H9 (cell line): ENCODE results near the gene EPHA8. TPM values are rescaled to one million over a fixed set of nuclear protein-coding genes. Genes with fewer than 3 reads are reported as not detected.

Experiments
- DNase-seq: peaks from one replicate; pipeline ENCODE4 v3.0.0-alpha.2; 2017
- H2AFZ ChIP-seq: one replicate; pipeline ENCODE4 v1.6.1; 2013; ENCODE audit warnings: mild to moderate bottlenecking, low read length, control low read depth, moderate library complexity
- H2AK5ac ChIP-seq: 2 replicates; pipeline ENCODE4 v1.6.1; 2013; ENCODE audit warnings: low read length, control low read depth, mixed read lengths; ENCODE audit not compliant: insufficient read length
- H2BK120ac ChIP-seq: one replicate; pipeline ENCODE4 v1.6.1; 2013; ENCODE audit warnings: low read depth, mild to moderate bottlenecking, low read length, control low read depth, inconsistent platforms; ENCODE audit not compliant: poor library complexity, severe bottlenecking
- H2BK12ac ChIP-seq: 2 replicates; pipeline ENCODE4 v1.6.1; 2013; ENCODE audit warnings: low read length, control low read depth, mixed read lengths, low read depth; ENCODE audit not compliant: insufficient read length
- H2BK15ac ChIP-seq: 2 replicates; pipeline ENCODE4 v1.6.1; 2013; ENCODE audit warnings: low read depth, low read length, control low read depth
- H2BK20ac ChIP-seq: one replicate; pipeline ENCODE4 v1.6.1; 2013; ENCODE audit warnings: low read depth, mild to moderate bottlenecking, low read length, control low read depth, inconsistent platforms; ENCODE audit not compliant: poor library complexity, severe bottlenecking
- H2BK5ac ChIP-seq: 2 replicates; pipeline ENCODE4 v1.6.1; 2013; ENCODE audit warnings: low read length, control low read depth, mixed read lengths; ENCODE audit not compliant: insufficient read length
- H3K14ac ChIP-seq: 2 replicates; pipeline ENCODE4 v1.6.1; 2013; ENCODE audit warnings: low read length, control low read depth; ENCODE audit not compliant: insufficient read depth
- H3K18ac ChIP-seq: 2 replicates; pipeline ENCODE4 v1.6.1; 2013; ENCODE audit warnings: low read depth, mild to moderate bottlenecking, mixed read lengths, low read length, control low read depth; ENCODE audit not compliant: insufficient read length
- H3K23ac ChIP-seq: 2 replicates; pipeline ENCODE4 v1.6.1; 2013; ENCODE audit warnings: low read length, control low read depth, mixed read lengths, low read depth; ENCODE audit not compliant: insufficient read length
- H3K23me2 ChIP-seq: 2 replicates; pipeline ENCODE4 v1.6.1; 2013; ENCODE audit warnings: low read depth, mild to moderate bottlenecking, mixed read lengths, low read length, control low read depth; ENCODE audit not compliant: insufficient read length, poor library complexity, severe bottlenecking
- H3K27ac ChIP-seq: 2 replicates; pipeline ENCODE4 v1.5.1; 2013; ENCODE audit warnings: low read length, control low read depth, mixed read lengths, low read depth; ENCODE audit not compliant: insufficient read length
- H3K27me3 ChIP-seq: 2 replicates; pipeline ENCODE4 v1.6.1; 2013; ENCODE audit warnings: low read length, control low read depth, inconsistent platforms; ENCODE audit not compliant: insufficient read depth
- H3K4ac ChIP-seq: 2 replicates; pipeline ENCODE4 v1.6.1; 2013; ENCODE audit warnings: low read depth, mild to moderate bottlenecking, control low read depth, inconsistent platforms, low read length, moderate library complexity
- H3K4me1 ChIP-seq: 2 replicates; pipeline ENCODE4 v1.6.1; 2013; ENCODE audit warnings: low read length, control low read depth, inconsistent platforms; ENCODE audit not compliant: insufficient read depth
- H3K4me2 ChIP-seq: 2 replicates; pipeline ENCODE4 v1.6.1; 2013; ENCODE audit warnings: low read length, control low read depth, mixed read lengths; ENCODE audit not compliant: insufficient read length, insufficient read depth
- H3K56ac ChIP-seq: 2 replicates; pipeline ENCODE4 v1.6.1; 2013; ENCODE audit warnings: low read depth, mild to moderate bottlenecking, mixed read lengths, low read length, control low read depth; ENCODE audit not compliant: insufficient read length
- H3K79me1 ChIP-seq: 2 replicates; pipeline ENCODE4 v1.6.1; 2013; ENCODE audit warnings: low read depth, mild to moderate bottlenecking, moderate library complexity, low read length, control low read depth, inconsistent platforms; ENCODE audit not compliant: insufficient read depth, poor library complexity, severe bottlenecking
- H3K79me2 ChIP-seq: 2 replicates; pipeline ENCODE4 v1.6.1; 2013; ENCODE audit warnings: low read length, control low read depth, inconsistent platforms; ENCODE audit not compliant: insufficient read depth
- H3K9ac ChIP-seq: 2 replicates; pipeline ENCODE4 v1.6.1; 2013; ENCODE audit warnings: low read length, control low read depth, mixed read lengths; ENCODE audit not compliant: insufficient read length; ENCODE audit errors: extremely low read depth
- H3K9me3 ChIP-seq: one replicate; pipeline ENCODE4 v1.6.1; 2013; ENCODE audit warnings: low read depth, low read length, inconsistent platforms; ENCODE audit not compliant: control insufficient read depth
- H3T11ph ChIP-seq: one replicate; pipeline ENCODE4 v1.6.1; 2013; ENCODE audit warnings: mild to moderate bottlenecking, low read length, control low read depth, inconsistent platforms
- H4K20me1 ChIP-seq: one replicate; pipeline ENCODE4 v1.6.1; 2013; ENCODE audit not compliant: control insufficient read depth, insufficient read length, insufficient read depth
- H4K5ac ChIP-seq: 2 replicates; pipeline ENCODE4 v1.6.1; 2013; ENCODE audit warnings: low read depth, mild to moderate bottlenecking, mixed read lengths, low read length, control low read depth; ENCODE audit not compliant: insufficient read length
- H4K8ac ChIP-seq: replicated peaks from 2 replicates; pipeline ENCODE4 v1.6.1; 2013; ENCODE audit warnings: low read length, control low read depth, mixed read lengths, low read depth; ENCODE audit not compliant: insufficient read length
- H4K91ac ChIP-seq: 2 replicates; pipeline ENCODE4 v1.6.1; 2013; ENCODE audit warnings: low read depth, mild to moderate bottlenecking, moderate library complexity, mixed read lengths, low read length, control low read depth; ENCODE audit not compliant: insufficient read length
- H3K27ac Mint-ChIP-seq, 3 experiments: 2 replicates in 2 of 3; 3 replicates in 1 of 3; pipeline ENCODE4 v1.8.0; 2020 to 2021; ENCODE audit warnings: mixed read lengths in 3 of 3, mild to moderate bottlenecking in 1 of 3, moderate library complexity in 1 of 3
- H3K27me3 Mint-ChIP-seq: 2 replicates; pipeline ENCODE4 v1.8.0; 2021; ENCODE audit warnings: low read depth, mild to moderate bottlenecking, moderate library complexity, mixed read lengths
- H3K36me3 Mint-ChIP-seq, 3 experiments: 2 replicates in 2 of 3; 3 replicates in 1 of 3; pipeline ENCODE4 v1.8.0; 2020 to 2021; ENCODE audit warnings: low read depth in 3 of 3, mixed read lengths in 3 of 3; ENCODE audit not compliant: insufficient read depth in 1 of 3
- H3K4me1 Mint-ChIP-seq, 2 experiments: 2 replicates each; pipeline ENCODE4 v1.8.0; 2020; ENCODE audit warnings: mixed read lengths in 2 of 2
- H3K4me3 Mint-ChIP-seq, 2 experiments: 2 replicates in 1 of 2; 3 replicates in 1 of 2; pipeline ENCODE4 v1.8.0; 2020 to 2021; ENCODE audit warnings: mild to moderate bottlenecking in 2 of 2, mixed read lengths in 2 of 2, moderate library complexity in 1 of 2
- H3K9me3 Mint-ChIP-seq, 2 experiments: 2 replicates in 1 of 2; 3 replicates in 1 of 2; pipeline ENCODE4 v1.8.0; 2020; ENCODE audit warnings: mild to moderate bottlenecking in 2 of 2, mixed read lengths in 2 of 2, moderate library complexity in 1 of 2
- WGBS: extraction: QIAGEN DNeasy Blood & Tissue Kit; methylation state at CpG from one replicate; pipeline ENCODE4 v1.1.7; 2013; ENCODE audit warnings: missing lambda C conversion rate, low lambda C conversion rate, mixed read lengths; ENCODE audit not compliant: insufficient read length; ENCODE audit errors: extremely low coverage; 5-methylcytosine and 5-hydroxymethylcytosine counted together
- total RNA-seq: library from RNA; stranded (reverse); gene quantifications from 2 replicates; pipeline ENCODE4 v1.2.1, GENCODE V29; 2021
- TF ChIP-seq, protein P1 (sequence below): fragments of 200-600 bp; sonication (generic); conservative IDR thresholded peaks from 3 replicates; pipeline ENCODE4 v1.8.0; 2021; ENCODE audit warnings: antibody characterized with exemption, mild to moderate bottlenecking

EPHA8 gene
- total RNA-seq, 1 experiment from 2014 or later: 3.4 TPM

DNA sequence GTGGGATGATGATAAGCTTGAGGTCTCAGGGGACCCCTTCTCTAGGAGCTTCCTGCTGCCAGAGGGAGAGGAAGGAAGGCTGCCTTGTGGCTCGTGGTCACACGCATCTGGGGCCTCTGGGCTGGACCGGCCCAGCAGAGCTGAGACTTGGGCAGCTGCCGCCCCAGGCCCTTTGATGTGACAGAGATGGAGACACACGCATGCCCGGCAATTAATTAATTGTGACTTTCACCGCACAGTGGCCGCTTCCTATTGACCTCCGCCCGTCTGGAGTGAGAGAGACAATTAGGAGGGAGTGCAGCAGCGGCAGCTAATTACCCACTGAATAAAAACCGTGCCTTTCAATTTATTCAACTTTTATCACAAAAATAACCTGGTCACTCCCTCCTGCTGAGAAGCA, 56.5 kb downstream of the EPHA8 start:
- H3K27me3 ChIP-seq: no peaks in the 10 kb centered on the region
- H3K79me2 ChIP-seq: no peaks in the 10 kb centered on the region
- Mint-ChIP-seq H3K9me3 (no peaks in the 10 kb centered on the region; a peak in 1 of 5 replicates), H3K36me3 (no peaks in the 10 kb centered on the region), H3K27ac (no peak overlapping the region), H3K4me1 (peaks cover 4 to 18% of the 10 kb centered on the region in 2 experiments; a peak in 3 of 4 replicates), H3K4me3 (no peak overlapping the region), H3K27me3 (peaks cover 17% of the 10 kb centered on the region)
- H3K23ac ChIP-seq: no peak overlapping the region
- H2BK5ac ChIP-seq: no peak overlapping the region
- H4K5ac ChIP-seq: no peak overlapping the region
- H3K23me2 ChIP-seq: no peaks in the 10 kb centered on the region
- no peak overlapping the region for H3K56ac ChIP-seq
- no peaks in the 10 kb centered on the region for H4K20me1 ChIP-seq
- H3K27ac ChIP-seq: no peak overlapping the region
- H3K14ac ChIP-seq: no peak overlapping the region
- H3K4me1 ChIP-seq: no peaks in the 10 kb centered on the region; the same call in 1 of the 2 replicates
- H3K79me1 ChIP-seq: no peaks in the 10 kb centered on the region
- H4K91ac ChIP-seq: no peak overlapping the region
- DNase-seq: no peak
- H3K9me3 ChIP-seq: no peaks in the 10 kb centered on the region
- no peak overlapping the region for H3K4ac ChIP-seq
- TF ChIP-seq, protein P1, sequence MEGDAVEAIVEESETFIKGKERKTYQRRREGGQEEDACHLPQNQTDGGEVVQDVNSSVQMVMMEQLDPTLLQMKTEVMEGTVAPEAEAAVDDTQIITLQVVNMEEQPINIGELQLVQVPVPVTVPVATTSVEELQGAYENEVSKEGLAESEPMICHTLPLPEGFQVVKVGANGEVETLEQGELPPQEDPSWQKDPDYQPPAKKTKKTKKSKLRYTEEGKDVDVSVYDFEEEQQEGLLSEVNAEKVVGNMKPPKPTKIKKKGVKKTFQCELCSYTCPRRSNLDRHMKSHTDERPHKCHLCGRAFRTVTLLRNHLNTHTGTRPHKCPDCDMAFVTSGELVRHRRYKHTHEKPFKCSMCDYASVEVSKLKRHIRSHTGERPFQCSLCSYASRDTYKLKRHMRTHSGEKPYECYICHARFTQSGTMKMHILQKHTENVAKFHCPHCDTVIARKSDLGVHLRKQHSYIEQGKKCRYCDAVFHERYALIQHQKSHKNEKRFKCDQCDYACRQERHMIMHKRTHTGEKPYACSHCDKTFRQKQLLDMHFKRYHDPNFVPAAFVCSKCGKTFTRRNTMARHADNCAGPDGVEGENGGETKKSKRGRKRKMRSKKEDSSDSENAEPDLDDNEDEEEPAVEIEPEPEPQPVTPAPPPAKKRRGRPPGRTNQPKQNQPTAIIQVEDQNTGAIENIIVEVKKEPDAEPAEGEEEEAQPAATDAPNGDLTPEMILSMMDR: no peak
- no peak overlapping the region for H3T11ph ChIP-seq
- H3K18ac ChIP-seq: no peak overlapping the region
- H2BK12ac ChIP-seq: no peak overlapping the region
- no CpG with 5 or more reads among the region's 12 CpGs for WGBS
- no peak overlapping the region for H2BK20ac ChIP-seq
- H4K8ac ChIP-seq: no peak overlapping the region
- H3K9ac ChIP-seq: no peak overlapping the region
- H2AK5ac ChIP-seq: no peak overlapping the region
- no peak overlapping the region for H2BK120ac ChIP-seq
- no peak overlapping the region for H2AFZ ChIP-seq
- H3K4me2 ChIP-seq: no peak overlapping the region
- no peak overlapping the region for H2BK15ac ChIP-seq
